HL-60 (cell line): Measurements from ENCODE around the gene ETV3.

Experiments used
- DNase-seq, 2 experiments: peaks; one replicate each; pipeline ENCODE4 v3.0.0-alpha.2; 2010 to 2020; ENCODE audit warnings: low read depth in 1 of 2, low spot score in 1 of 2
- H3K27ac ChIP-seq: fragments of 250-450 bp; sonication (Bioruptor Pico); replicated peaks from 2 replicates; pipeline ENCODE4 v1.5.1; 2020; ENCODE audit warnings: mild to moderate bottlenecking, moderate library complexity
- H3K27me3 ChIP-seq: fragments of 250-450 bp; sonication (Bioruptor Pico); 2 replicates; pipeline ENCODE4 v1.5.1; 2021; ENCODE audit warnings: mild to moderate bottlenecking, moderate library complexity; ENCODE audit not compliant: insufficient read depth, poor library complexity, severe bottlenecking
- H3K4me3 ChIP-seq: replicated peaks from 2 replicates; pipeline ENCODE4 v1.5.1; 2011; ENCODE audit warnings: mild to moderate bottlenecking, control low read depth, low read length; ENCODE audit not compliant: insufficient read depth
- CTCF ChIP-seq: IDR thresholded peaks from one replicate; pipeline ENCODE4 v1.5.1; 2011; ENCODE audit warnings: low read length, control low read depth, inconsistent platforms; ENCODE audit not compliant: insufficient read depth
- GABPA ChIP-seq: IDR thresholded peaks from 2 replicates; pipeline ENCODE4 v1.6.1; 2012; ENCODE audit warnings: low read depth
- POLR2AphosphoS5 ChIP-seq: IDR thresholded peaks from 2 replicates; pipeline ENCODE4 v1.6.1; 2012; ENCODE audit warnings: low read depth
- REST ChIP-seq: IDR thresholded peaks from 2 replicates; pipeline ENCODE4 v1.6.1; 2012; ENCODE audit warnings: low read depth; ENCODE audit not compliant: insufficient replicate concordance
- SPI1 ChIP-seq: IDR thresholded peaks from 2 replicates; pipeline ENCODE4 v1.6.1; 2012; ENCODE audit warnings: low read depth, mild to moderate bottlenecking, borderline replicate concordance

The ETV3 gene

GRCh38 chr1:157158967-157159366, 20.8 kb upstream of the ETV3 start:
- TF ChIP-seq POLR2AphosphoS5 (no peak), REST (no peak), SPI1 (no peak), GABPA (no peak)
- no peak overlapping the region for H3K4me3 ChIP-seq
- no peak overlapping the region for H3K27ac ChIP-seq
- DNase-seq: no peak
- H3K27me3 ChIP-seq: peaks cover 5% of the 10 kb centered on the region

DNA sequence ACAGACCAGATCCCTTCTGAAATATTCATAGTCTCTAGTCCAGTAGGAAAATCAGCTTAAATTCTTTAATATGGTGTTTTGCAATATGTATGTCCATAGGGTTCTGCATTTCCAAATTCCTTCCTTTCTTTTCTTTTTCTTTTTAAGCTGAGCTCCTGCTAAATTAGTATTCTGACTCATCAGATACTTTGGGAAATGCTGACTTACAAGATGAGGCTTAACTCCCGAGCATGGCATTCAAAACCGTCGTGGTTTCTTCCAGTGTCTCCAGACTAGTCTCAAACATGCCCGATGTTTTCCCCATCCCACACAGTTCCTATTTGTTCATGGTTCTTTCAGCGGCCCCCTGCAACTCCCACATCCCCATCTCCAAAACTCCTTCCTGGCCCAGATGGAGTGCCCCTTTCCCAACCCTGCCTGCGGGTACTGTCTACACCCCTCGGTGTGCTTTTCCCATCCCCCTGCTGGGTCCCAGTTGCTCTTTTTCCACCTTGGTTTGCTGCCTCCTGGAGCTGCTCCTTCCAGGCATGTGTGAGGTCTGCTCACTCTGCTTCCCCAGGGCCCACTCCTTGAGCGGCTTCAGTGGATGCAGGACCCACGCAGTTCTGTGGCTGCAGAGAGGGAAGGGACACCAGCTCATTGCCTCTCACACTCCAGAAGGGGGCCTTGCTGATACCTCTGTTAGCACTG, 19.5 kb upstream of the ETV3 start:
- no peak for DNase-seq
- Histone ChIP-seq H3K4me3 (no peak overlapping the region), H3K27me3 (peaks cover 5% of the 10 kb centered on the region), H3K27ac (no peak overlapping the region)
- no peak for TF ChIP-seq REST
- TF ChIP-seq CTCF: no peak
- TF ChIP-seq POLR2AphosphoS5: no peak
- no peak for TF ChIP-seq GABPA
- TF ChIP-seq SPI1: no peak

DNA sequence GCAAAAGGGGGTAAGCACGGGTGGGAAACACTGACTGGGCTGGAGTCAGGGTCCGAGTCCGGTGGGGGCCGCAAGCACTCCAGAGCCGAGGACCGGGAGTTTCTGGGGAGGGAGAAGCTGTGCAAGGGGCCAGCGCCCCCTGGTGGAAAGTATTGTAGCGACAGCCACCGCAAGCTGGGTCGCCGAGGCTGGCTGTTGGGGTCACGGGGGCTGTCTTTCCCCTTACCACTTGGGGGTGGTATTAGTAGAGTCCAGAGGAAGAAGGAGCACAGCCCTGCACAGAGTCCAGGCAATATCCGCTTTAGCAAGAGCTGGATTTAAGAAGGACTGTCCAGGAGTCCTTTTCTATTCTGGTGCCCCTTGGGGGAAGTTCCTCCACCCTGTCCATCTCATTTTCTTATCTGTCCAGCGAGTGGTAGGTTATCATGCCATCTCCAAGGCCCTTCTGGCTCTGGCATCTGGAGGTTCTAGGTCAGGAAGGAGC, 17.9 kb upstream of the ETV3 start:
- Histone ChIP-seq H3K27me3 (peaks cover 5% of the 10 kb centered on the region), H3K4me3 (no peak overlapping the region), H3K27ac (no peak overlapping the region)
- peak in 1 of 2 experiments; percentile 51 for DNase-seq
- TF ChIP-seq CTCF (peak; percentile 62), POLR2AphosphoS5 (no peak)

- no peak overlapping the region for H3K27ac ChIP-seq
- DNase-seq: no peak
- peaks cover 5% of the 10 kb centered on the region for H3K27me3 ChIP-seq
- TF ChIP-seq CTCF (no peak), GABPA (no peak), REST (no peak), SPI1 (no peak), POLR2AphosphoS5 (no peak)
- H3K4me3 ChIP-seq: no peak overlapping the region
Observed at GRCh38 chr1:157155658-157156057, 17.5 kb upstream of the ETV3 start.
